GM19099 (cell line): ENCODE results near the gene HBQ1.

Source experiments
- POLR2A ChIP-seq: IDR thresholded peaks from 3 replicates; pipeline ENCODE4 v1.6.1; 2011; ENCODE audit warnings: low read depth; ENCODE audit not compliant: insufficient read length; ENCODE audit errors: extremely low read depth

HBQ1 gene

GRCh38 chr16:189604-190186, 9.4 kb downstream of the HBQ1 start:
- TF ChIP-seq POLR2A = no peak

GRCh38 chr16:191831-192230, 11.6 kb downstream of the HBQ1 start:
- no peak for TF ChIP-seq POLR2A

GRCh38 chr16:192686-193085, 12.4 kb downstream of the HBQ1 start:
- no peak for TF ChIP-seq POLR2A

GRCh38 chr16:193441-193840, 13.2 kb downstream of the HBQ1 start:
- no peak for TF ChIP-seq POLR2A

GRCh38 chr16:194516-194915, 14.3 kb downstream of the HBQ1 start:
- TF ChIP-seq POLR2A = no peak

- no peak for TF ChIP-seq POLR2A
These were observed 20.1 kb downstream of the HBQ1 start for GRCh38 chr16:200388-200787.

GRCh38 chr16:203246-203645, 23.0 kb downstream of the HBQ1 start:
- no peak for TF ChIP-seq POLR2A

GRCh38 chr16:212999-213398, 32.7 kb downstream of the HBQ1 start:
- TF ChIP-seq POLR2A = no peak

- TF ChIP-seq POLR2A = no peak
These were observed 39.8 kb downstream of the HBQ1 start for GRCh38 chr16:220021-220420.

- no peak for TF ChIP-seq POLR2A
These were observed 48.0 kb downstream of the HBQ1 start for GRCh38 chr16:228151-228851.

- TF ChIP-seq POLR2A = peak; percentile 99
These were observed 48.8 kb downstream of the HBQ1 start, which contains the start of gene LUC7L for GRCh38 chr16:228852-229730. Gene LUC7L, minus strand, starts transcription at chr16:229449. Its CDS starts 110 bp downstream, at chr16:229339.

- no peak for TF ChIP-seq POLR2A
These were observed 49.5 kb downstream of the HBQ1 start for GRCh38 chr16:229731-230281.
